ENCODE results near the gene AKR1C4. TPM values are rescaled to one million over a fixed set of nuclear protein-coding genes. Genes with fewer than 3 reads are reported as not detected.

AKR1C4 gene
- total and polyA plus RNA-seq, 2 of the 8 experiments (the other 6 are each of a cell fraction or from before 2014, with no cell fraction given), result not detected

GRCh38 chr10:5148678-5149032 lies 48.0 kb upstream of the AKR1C4 start:
- 71% methylated on average over 1 of the region's 1 CpG; no CpG with 5 or more reads in 1 of the 2 experiments for WGBS, 2 experiments (ENCODE audit: extremely low coverage in 1 of 2, insufficient coverage in 1 of 2, insufficient read length in 1 of 2, insufficient replicate concordance in 2 of 2, low coverage in 1 of 2, low lambda C conversion rate in 2 of 2, missing lambda C conversion rate in 1 of 2)
- no peak for TF ChIP-seq POLR2A (IDR thresholded peaks at IDR 0.05; ENCODE audit: control extremely low read depth in 1 of 2, low read depth in 2 of 2, low read length in 2 of 2)
- TF ChIP-seq FOSL1 (IDR thresholded peaks at IDR 0.05; ENCODE audit: insufficient read depth, low read depth, low read length), result no peak
- no peak for TF ChIP-seq ASH2L (IDR thresholded peaks at IDR 0.05; ENCODE audit: low read length)
- TF ChIP-seq CBX5 (IDR thresholded peaks at IDR 0.05; ENCODE audit: low read depth, low read length), result no peak
- no peak for TF ChIP-seq USF2 (IDR thresholded peaks at IDR 0.05; ENCODE audit: low read length)
- TF ChIP-seq NRF1 (IDR thresholded peaks at IDR 0.05; ENCODE audit: low read depth, low read length), result no peak
- TF ChIP-seq HDAC6 (IDR thresholded peaks at IDR 0.05; ENCODE audit: low read depth, low read length), result no peak
- TF ChIP-seq SIRT6 (IDR thresholded peaks at IDR 0.05; ENCODE audit: low read length), result no peak
- TF ChIP-seq EZH2 (IDR thresholded peaks at IDR 0.05; ENCODE audit: low read depth, low read length, severe bottlenecking), result no peak
- no peak for TF ChIP-seq RAD21 (IDR thresholded peaks at IDR 0.05 in 1 of 2, conservative IDR thresholded peaks at IDR 0.05 in 1 of 2; ENCODE audit: low read depth in 2 of 2, low read length in 2 of 2)

More at GRCh38 chr10:5148678-5149032, 48.0 kb upstream of the AKR1C4 start:
- FAIRE-seq (no peak), DNase-seq (ENCODE audit: low read depth in 1 of 2, low spot score in 2 of 2) (no peak)
- no peak overlapping the region for H3K4ac ChIP-seq (replicated peaks; ENCODE audit: insufficient read length, low read depth, low read length)
- peaks cover 14 to 23% of the 10 kb centered on the region in 2 experiments; a peak in 3 of 4 replicates for H3K9me3 ChIP-seq (ENCODE audit: insufficient read depth in 2 of 2, low read depth in 1 of 2, low read length in 1 of 2)
- H3K23ac ChIP-seq (ENCODE audit: insufficient read length), result no peak overlapping the region
- H2BK5ac ChIP-seq (ENCODE audit: low read depth, low read length), result no peak overlapping the region
- H3K36me3 ChIP-seq (ENCODE audit: control insufficient read depth in 2 of 4, insufficient read depth in 4 of 4, low read length in 3 of 4), result no peaks in the 10 kb centered on the region
- H3K27me3 ChIP-seq (replicated peaks in 1 of 4; ENCODE audit: control insufficient read depth in 3 of 4, extremely low read depth in 1 of 4, insufficient read depth in 3 of 4, low read length in 3 of 4), result no peaks in the 10 kb centered on the region
- no peak overlapping the region for H2BK15ac ChIP-seq (ENCODE audit: low read length)
- H3K9ac ChIP-seq (replicated peaks in 1 of 4; ENCODE audit: extremely low read depth in 1 of 4, low read depth in 3 of 4, low read length in 3 of 4), result no peak overlapping the region
- no peak overlapping the region for H2BK12ac ChIP-seq (ENCODE audit: low read depth, low read length)
- H4K20me1 ChIP-seq (replicated peaks in 1 of 2; ENCODE audit: control insufficient read depth in 1 of 2, insufficient read depth in 2 of 2, low read length in 2 of 2), result no peaks in the 10 kb centered on the region
- no peaks in the 10 kb centered on the region for H3K79me2 ChIP-seq (ENCODE audit: control insufficient read depth in 1 of 2, insufficient read depth in 2 of 2, low read length in 2 of 2)
- no peak overlapping the region for H2BK20ac ChIP-seq (ENCODE audit: low read length)
- no peaks in the 10 kb centered on the region for H3K23me2 ChIP-seq (ENCODE audit: low read depth, low read length)
- no peak overlapping the region for H2AFZ ChIP-seq (ENCODE audit: low read length)
- H3K56ac ChIP-seq (replicated peaks; ENCODE audit: insufficient read length, low read depth, low read length), result no peak overlapping the region
- no peak overlapping the region for H3K18ac ChIP-seq (ENCODE audit: extremely low read depth, low read length)
- no peak overlapping the region for H3K4me3 ChIP-seq (ENCODE audit: extremely low read depth in 1 of 4, insufficient read depth in 2 of 4, low read depth in 3 of 4, low read length in 4 of 4)
- H2BK120ac ChIP-seq (replicated peaks; ENCODE audit: low read depth, low read length), result no peak overlapping the region
- H4K5ac ChIP-seq (ENCODE audit: insufficient read length, low read depth, low read length), result no peak overlapping the region
- ChIA-PET CTCF (ENCODE audit: partially characterized antibody) (interaction anchor here (0.5 kb wide), 1 partner anchor 329 kb away, joined by 3 read pairs; no protein-coding TSS in a partner anchor), POLR2A (ENCODE audit: partially characterized antibody) (no interaction called here)
- H4K8ac ChIP-seq (ENCODE audit: extremely low read depth, insufficient read depth, low read length), result no peak overlapping the region
- H4K91ac ChIP-seq (replicated peaks; ENCODE audit: insufficient read length, low read length), result no peak overlapping the region
- no peak overlapping the region for H3K4me2 ChIP-seq (ENCODE audit: insufficient read depth in 1 of 2, low read depth in 2 of 2, low read length in 2 of 2)
- H3K79me1 ChIP-seq (ENCODE audit: low read depth, low read length), result no peaks in the 10 kb centered on the region
- no peak overlapping the region for H2AK5ac ChIP-seq (ENCODE audit: low read depth, low read length)
- no peaks in the 10 kb centered on the region for H3K4me1 ChIP-seq (replicated peaks in 1 of 4; ENCODE audit: control insufficient read depth in 3 of 4, insufficient read depth in 4 of 4, low read length in 3 of 4)
- H3K14ac ChIP-seq (ENCODE audit: insufficient read length), result no peak overlapping the region
- no peak overlapping the region for H3K27ac ChIP-seq (ENCODE audit: low read depth, low read length)

Measured in H1 (cell line).